Kidney (tissue), 14 donors: ENCODE measurements around the gene UBASH3B. TPM values are rescaled to one million over a fixed set of nuclear protein-coding genes. Genes with fewer than 3 reads are reported as not detected.

Experiments
- DNase-seq, 5 donors: peaks; one replicate each; pipeline ENCODE4 v3.0.0-alpha.2; 2013 to 2020
- FAIRE-seq: peaks from 2 replicates; lab custom pipeline; 2012; peaks lifted over from hg19 to GRCh38; lab: Jason Lieb, UNC
- H3K27ac ChIP-seq, 2 donors: one replicate each; pipeline ENCODE4 v1.7.0; 2013; ENCODE audit warnings: low read depth in 2 of 2, low read length in 2 of 2, inconsistent platforms in 1 of 2
- H3K27me3 ChIP-seq: one replicate; pipeline ENCODE4 v1.7.1; 2013; ENCODE audit warnings: low read length, inconsistent platforms; ENCODE audit not compliant: control insufficient read depth, insufficient read depth
- H3K36me3 ChIP-seq, 3 donors: one replicate each; pipeline versions ENCODE4 v1.7.0 to v1.7.1; 2013; ENCODE audit warnings: low read length in 3 of 3, control low read depth in 1 of 3, inconsistent platforms in 1 of 3; ENCODE audit not compliant: insufficient read depth in 3 of 3, control insufficient read depth in 2 of 3
- H3K4me1 ChIP-seq, 3 donors: one replicate each; pipeline versions ENCODE4 v1.7.0 to v1.7.1; 2013; ENCODE audit warnings: low read length in 3 of 3, inconsistent platforms in 1 of 3, low read depth in 1 of 3; ENCODE audit not compliant: control insufficient read depth in 2 of 3, insufficient read depth in 2 of 3
- H3K4me3 ChIP-seq, 3 donors: one replicate each; pipeline versions ENCODE4 v1.7.0 to v1.8.1; 2013; ENCODE audit warnings: low read length in 3 of 3, control low read depth in 1 of 3, inconsistent platforms in 1 of 3
- H3K9ac ChIP-seq, 3 donors: one replicate each; pipeline versions ENCODE4 v1.7.0 to v1.7.1; 2013; ENCODE audit warnings: low read length in 3 of 3, control low read depth in 1 of 3, inconsistent platforms in 1 of 3
- H3K9me3 ChIP-seq, 3 donors: one replicate each; pipeline versions ENCODE4 v1.7.0 to v1.7.1; 2013; ENCODE audit warnings: low read length in 3 of 3, control low read depth in 1 of 3, inconsistent platforms in 1 of 3; ENCODE audit not compliant: control insufficient read depth in 2 of 3, insufficient read depth in 1 of 3
- CTCF ChIP-seq: IDR thresholded peaks from 3 replicates; pipeline ENCODE4 v1.5.1; 2012; ENCODE audit warnings: mild to moderate bottlenecking, moderate library complexity, borderline replicate concordance; ENCODE audit not compliant: insufficient read depth; ENCODE audit errors: extremely low read depth
- intact Hi-C: fragments of 100-400 bp; cut with DNase I; formaldehyde crosslinking; loops from one replicate; pipeline ENCODE4 v1.11.1; 2022
- polyA plus RNA-seq: library from polyadenylated mRNA; stranded (reverse); fragments of 350-450 nt; fragmentation: Illumina TruSeq; extraction: RNeasy Lipid Tissue Mini Kit (QIAGEN cat#74804); gene quantifications from one replicate; pipeline ENCODE4 v1.2.3, GENCODE V29; 2014; ENCODE audit warnings: low read depth, low replicate concordance; ENCODE audit not compliant: insufficient read depth
- total RNA-seq: library from RNA; stranded (reverse); fragmentation: NEBNext Ultra II Directional; extraction: Animal tissue kit (Norgen Biotek cat#: 25700); gene quantifications from one replicate; pipeline ENCODE4 v1.2.1, GENCODE V29; 2021
- donor health status: control.
- donor health status: control.
- donor health status: control.
- donor health status: control.
- donor health status: control.
- donor health status: DM: yes; HTN: yes; CAD: no.
- donor health status: Normal renal cell carcinoma (clear cell type).

The UBASH3B gene
- total and polyA plus RNA-seq, 2 donors from 2014 or later: 0.62 to 22.8 TPM

GRCh38 chr11:122744357-122744756, 88.8 kb downstream of the UBASH3B start:
- Histone ChIP-seq H3K4me1 (peaks cover 0 to 10% (median 10%) of the 10 kb centered on the region in 3 donors), H3K27ac (no peak overlapping the region), H3K4me3 (no peak overlapping the region), H3K9me3 (no peaks in the 10 kb centered on the region), H3K36me3 (no peaks in the 10 kb centered on the region), H3K9ac (no peak overlapping the region), H3K27me3 (no peaks in the 10 kb centered on the region)
- no peak for TF ChIP-seq CTCF
- FAIRE-seq (no peak), DNase-seq (no peak)
- intact Hi-C loops: no loop called here

- Histone ChIP-seq H3K27me3 (no peaks in the 10 kb centered on the region), H3K4me3 (no peak overlapping the region), H3K27ac (no peak overlapping the region), H3K36me3 (no peaks in the 10 kb centered on the region), H3K9me3 (no peaks in the 10 kb centered on the region), H3K4me1 (peaks cover 0 to 10% (median 10%) of the 10 kb centered on the region in 3 donors), H3K9ac (no peak overlapping the region)
- no peak for DNase-seq
- TF ChIP-seq CTCF: no peak
- FAIRE-seq: no peak
- intact Hi-C loops: no loop called here
These were observed 89.6 kb downstream of the UBASH3B start for GRCh38 chr11:122745111-122745510.

- H3K4me1 ChIP-seq: peaks cover 0 to 10% (median 10%) of the 10 kb centered on the region in 3 donors
- FAIRE-seq (no peak), DNase-seq (no peak)
- no peak overlapping the region for H3K4me3 ChIP-seq
- no peaks in the 10 kb centered on the region for H3K36me3 ChIP-seq
- H3K9me3 ChIP-seq: no peaks in the 10 kb centered on the region
- intact Hi-C loops: no loop called here
- TF ChIP-seq CTCF: no peak
- no peaks in the 10 kb centered on the region for H3K27me3 ChIP-seq
- no peak overlapping the region for H3K9ac ChIP-seq
- H3K27ac ChIP-seq: no peak overlapping the region
These were observed 90.5 kb downstream of the UBASH3B start for GRCh38 chr11:122746050-122746478.
